Hematopoietic multipotent progenitor cell treated with erythropoietin and hydrocortisone succinate and interleukin-3 and kit ligand, for 4 days (in vitro differentiated cells): ENCODE data around the gene R3HDML.
"Not testable (repeated sequence)": the region's sequence is repeated elsewhere in the genome, so short reads cannot be mapped to it uniquely, and the experiment has no call there.

Source experiments
- DNase-seq: peaks from one replicate; pipeline ENCODE4 v3.0.0-alpha.2; 2015

The R3HDML gene

GRCh38 chr20:44331201-44331600 lies 5.6 kb upstream of the R3HDML start:
- DNase-seq: no peak

GRCh38 chr20:44334306-44334705 lies 2.5 kb upstream of the R3HDML start:
- no peak for DNase-seq

GRCh38 chr20:44334709-44335108 lies 2.1 kb upstream of the R3HDML start:
- DNase-seq: no peak

- no peak for DNase-seq
Observed at GRCh38 chr20:44335675-44336074, 1.2 kb upstream of the R3HDML start.

- DNase-seq: no peak
Observed at GRCh38 chr20:44336086-44336485, 757 bp upstream of the R3HDML start.

- DNase-seq: no peak
Observed at GRCh38 chr20:44342248-44342647, 5.4 kb downstream of the R3HDML start.

- DNase-seq: no peak
Observed at GRCh38 chr20:44343162-44343675, 6.4 kb downstream of the R3HDML start.

GRCh38 chr20:44344723-44345122 lies 7.9 kb downstream of the R3HDML start:
- DNase-seq: no peak

GRCh38 chr20:44345147-44345546 lies 8.3 kb downstream of the R3HDML start:
- no peak for DNase-seq

GRCh38 chr20:44345941-44346340 lies 9.1 kb downstream of the R3HDML start:
- not testable (repeated sequence) for DNase-seq

GRCh38 chr20:44348168-44348659 lies 11.4 kb downstream of the R3HDML start:
- no peak for DNase-seq

- no peak for DNase-seq
Observed at GRCh38 chr20:44349349-44349748, 12.5 kb downstream of the R3HDML start.

GRCh38 chr20:44350567-44350966 lies 13.7 kb downstream of the R3HDML start:
- no peak for DNase-seq

- DNase-seq: no peak
Observed at GRCh38 chr20:44354979-44355497, 18.2 kb downstream of the R3HDML start.

- no peak for DNase-seq
Observed at GRCh38 chr20:44355498-44356352, 18.9 kb downstream of the R3HDML start, which contains the start of gene HNF4A. HNF4A (plus strand) TSS chr20:44355699; CDS start chr20:44355805, 106 bp downstream.

GRCh38 chr20:44356353-44356723 lies 19.5 kb downstream of the R3HDML start:
- DNase-seq: no peak

- DNase-seq: no peak
Observed at GRCh38 chr20:44357020-44357419, 20.2 kb downstream of the R3HDML start.

GRCh38 chr20:44357555-44358125 lies 20.8 kb downstream of the R3HDML start:
- DNase-seq: no peak

- no peak for DNase-seq
Observed at GRCh38 chr20:44358776-44359175, 21.9 kb downstream of the R3HDML start.

- DNase-seq: no peak
Observed at GRCh38 chr20:44360221-44360620, 23.4 kb downstream of the R3HDML start.

- DNase-seq: no peak
Observed at GRCh38 chr20:44361021-44361420, 24.2 kb downstream of the R3HDML start.

- no peak for DNase-seq
Observed at GRCh38 chr20:44362466-44362940, 25.7 kb downstream of the R3HDML start.

- DNase-seq: no peak
Observed at GRCh38 chr20:44364068-44364467, 27.2 kb downstream of the R3HDML start.

GRCh38 chr20:44364780-44365179 lies 27.9 kb downstream of the R3HDML start:
- no peak for DNase-seq
